Progenitor cell of endocrine pancreas (in vitro differentiated cells): Measurements from ENCODE around the gene DOHH. TPM values are rescaled to one million over a fixed set of nuclear protein-coding genes. Genes with fewer than 3 reads are reported as not detected.

Experiments used
- DNase-seq: peaks from one replicate; pipeline ENCODE4 v3.0.0; 2021; ENCODE audit warnings: low spot score; ENCODE audit not compliant: unreplicated experiment
- H3K27ac Mint-ChIP-seq: 2 replicates; pipeline ENCODE4 v1.8.0; 2021; ENCODE audit warnings: mild to moderate bottlenecking, moderate library complexity, mixed read lengths
- H3K27me3 Mint-ChIP-seq: 2 replicates; pipeline ENCODE4 v1.8.0; 2021; ENCODE audit warnings: mixed read lengths
- H3K36me3 Mint-ChIP-seq: 2 replicates; pipeline ENCODE4 v1.8.0; 2022; ENCODE audit warnings: mixed read lengths; ENCODE audit not compliant: insufficient read depth
- H3K4me1 Mint-ChIP-seq: 2 replicates; pipeline ENCODE4 v1.8.0; 2021; ENCODE audit warnings: low read depth, mixed read lengths
- H3K4me3 Mint-ChIP-seq: 2 replicates; pipeline ENCODE4 v1.8.0; 2021; ENCODE audit warnings: low read depth, mild to moderate bottlenecking, moderate library complexity, mixed read lengths
- H3K9me3 Mint-ChIP-seq: 2 replicates; pipeline ENCODE4 v1.8.0; 2021; ENCODE audit warnings: low read depth, mixed read lengths
- total RNA-seq: library from RNA; stranded (reverse); gene quantifications from 2 replicates; pipeline ENCODE4 v1.2.1, GENCODE V29; 2021
- TF ChIP-seq, protein P1 (sequence below): fragments of 200-600 bp; sonication (generic); IDR thresholded peaks from one replicate; pipeline ENCODE4 v1.5.0; 2021; ENCODE audit warnings: antibody characterized with exemption, mild to moderate bottlenecking; ENCODE audit not compliant: unreplicated experiment

The DOHH gene
- total RNA-seq, 1 donor from 2014 or later = 9.9 TPM

DNA sequence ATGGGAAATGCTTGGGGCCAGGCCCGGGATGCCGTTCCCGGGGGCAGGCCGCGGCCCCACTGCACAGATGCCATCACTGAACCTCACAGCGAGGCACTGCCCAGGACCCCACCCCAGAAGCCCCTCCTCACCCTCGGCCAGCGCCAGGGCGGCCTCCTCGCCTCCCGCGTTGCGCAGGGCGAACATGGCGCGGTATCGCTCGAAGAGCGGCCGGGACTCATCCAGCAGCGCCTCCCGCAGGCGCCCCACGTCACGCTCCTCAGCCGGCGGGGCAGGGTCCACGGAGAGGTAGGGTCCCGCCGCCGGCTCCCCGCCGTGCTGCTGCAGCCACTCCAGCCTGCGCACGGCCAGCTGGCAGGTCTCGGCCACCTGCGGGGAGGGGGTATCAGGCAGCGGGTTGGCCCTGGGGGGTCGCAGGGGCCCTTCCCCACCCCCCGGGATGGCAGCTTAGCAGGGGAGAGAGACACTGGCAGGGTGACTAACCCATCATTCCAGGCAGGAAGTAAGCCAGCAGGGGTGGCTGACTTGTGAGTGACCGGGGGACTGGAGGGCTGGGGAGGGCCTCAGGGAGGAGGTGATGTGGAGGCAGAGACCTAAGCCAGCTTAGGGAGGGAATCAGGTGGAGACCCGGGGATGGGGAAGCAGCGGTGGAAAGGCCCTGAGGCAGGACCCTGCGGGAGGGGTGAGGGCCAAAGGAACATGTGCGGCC, 8.2 kb downstream of the DOHH start:
- no peak overlapping the region for H3K27ac Mint-ChIP-seq
- H3K36me3 Mint-ChIP-seq = peaks cover 11% of the 10 kb centered on the region
- H3K27me3 Mint-ChIP-seq = no peaks in the 10 kb centered on the region
- TF ChIP-seq, protein P1, sequence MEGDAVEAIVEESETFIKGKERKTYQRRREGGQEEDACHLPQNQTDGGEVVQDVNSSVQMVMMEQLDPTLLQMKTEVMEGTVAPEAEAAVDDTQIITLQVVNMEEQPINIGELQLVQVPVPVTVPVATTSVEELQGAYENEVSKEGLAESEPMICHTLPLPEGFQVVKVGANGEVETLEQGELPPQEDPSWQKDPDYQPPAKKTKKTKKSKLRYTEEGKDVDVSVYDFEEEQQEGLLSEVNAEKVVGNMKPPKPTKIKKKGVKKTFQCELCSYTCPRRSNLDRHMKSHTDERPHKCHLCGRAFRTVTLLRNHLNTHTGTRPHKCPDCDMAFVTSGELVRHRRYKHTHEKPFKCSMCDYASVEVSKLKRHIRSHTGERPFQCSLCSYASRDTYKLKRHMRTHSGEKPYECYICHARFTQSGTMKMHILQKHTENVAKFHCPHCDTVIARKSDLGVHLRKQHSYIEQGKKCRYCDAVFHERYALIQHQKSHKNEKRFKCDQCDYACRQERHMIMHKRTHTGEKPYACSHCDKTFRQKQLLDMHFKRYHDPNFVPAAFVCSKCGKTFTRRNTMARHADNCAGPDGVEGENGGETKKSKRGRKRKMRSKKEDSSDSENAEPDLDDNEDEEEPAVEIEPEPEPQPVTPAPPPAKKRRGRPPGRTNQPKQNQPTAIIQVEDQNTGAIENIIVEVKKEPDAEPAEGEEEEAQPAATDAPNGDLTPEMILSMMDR = no peak
- H3K4me1 Mint-ChIP-seq = no peaks in the 10 kb centered on the region
- no peak overlapping the region for H3K4me3 Mint-ChIP-seq
- H3K9me3 Mint-ChIP-seq = no peaks in the 10 kb centered on the region
- no peak for DNase-seq

DNA sequence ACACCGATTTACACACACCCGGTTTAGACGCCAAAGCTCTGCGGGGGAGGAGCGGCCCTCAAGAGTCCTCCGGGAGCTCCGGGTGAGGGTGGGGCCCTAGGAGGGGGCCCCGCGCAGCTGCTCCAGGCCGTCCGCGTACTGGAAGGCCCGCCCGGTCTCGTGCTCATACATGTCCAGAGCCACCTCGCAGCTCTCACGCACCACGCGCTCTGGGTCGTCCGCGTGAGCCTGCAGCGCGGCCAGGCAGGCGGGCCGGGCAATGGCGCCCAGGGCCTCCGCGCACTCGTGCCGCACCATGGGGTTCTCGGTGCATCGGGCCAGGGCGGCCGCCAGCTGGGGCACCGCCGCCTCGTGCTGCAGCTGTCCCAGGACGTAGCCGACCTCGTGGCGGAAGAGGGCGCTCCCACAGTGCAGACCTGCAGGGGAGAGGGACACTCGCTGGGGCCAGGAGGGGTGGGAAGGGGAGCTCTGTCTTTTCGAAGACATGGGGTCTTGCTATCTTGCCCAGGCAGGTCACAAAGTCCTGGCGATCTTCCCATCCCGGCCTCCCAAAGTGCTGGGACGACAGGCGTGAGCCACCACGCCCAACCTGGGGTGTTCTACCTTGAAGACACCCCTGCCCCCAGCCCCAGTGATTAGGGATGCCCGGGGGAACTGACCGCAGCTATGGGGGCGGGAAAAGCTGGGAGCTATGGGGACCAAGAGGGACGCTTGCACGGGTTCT, 8.9 kb downstream of the DOHH start:
- Mint-ChIP-seq H3K36me3 (peaks cover 13% of the 10 kb centered on the region), H3K27ac (no peak overlapping the region), H3K4me3 (no peak overlapping the region), H3K4me1 (no peaks in the 10 kb centered on the region), H3K27me3 (no peaks in the 10 kb centered on the region), H3K9me3 (no peaks in the 10 kb centered on the region)
- TF ChIP-seq, protein P1 = no peak
- DNase-seq = no peak

DNA sequence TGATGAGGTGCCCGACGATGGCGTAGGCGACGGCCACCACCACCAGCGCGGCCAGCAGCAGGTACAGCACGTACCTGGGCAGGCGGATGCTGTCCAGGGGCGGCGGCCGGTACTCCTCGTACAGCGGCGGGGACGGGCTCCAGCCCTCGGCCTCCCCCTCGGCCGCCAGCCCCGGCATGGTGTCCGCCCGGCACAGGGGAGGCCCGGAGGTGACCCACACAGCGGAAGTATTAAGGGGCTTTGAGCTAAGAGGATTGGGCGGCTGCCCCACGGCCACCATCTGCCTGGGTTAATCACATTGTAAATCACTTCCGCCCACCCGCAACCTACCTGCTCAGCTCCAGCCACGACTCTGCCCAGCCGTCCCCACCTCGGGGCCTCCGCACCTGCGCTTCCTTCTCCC, 17.2 kb downstream of the DOHH start, which contains the start of gene SMIM44:
Gene SMIM44, minus strand, starts transcription at position 216 of the 403 bp plus-strand sequence. Its CDS starts 38 bp downstream, at position 178.
- TF ChIP-seq, protein P1 = no peak
- no peaks in the 10 kb centered on the region for H3K9me3 Mint-ChIP-seq
- peaks cover 6% of the 10 kb centered on the region for H3K27me3 Mint-ChIP-seq
- DNase-seq = no peak
- H3K36me3 Mint-ChIP-seq = peaks cover 6% of the 10 kb centered on the region
- no peak within 1 kb of the TSS for H3K4me3 Mint-ChIP-seq
- H3K27ac Mint-ChIP-seq = no peak within 1 kb of the TSS
- peaks cover 4% of the 10 kb centered on the region for H3K4me1 Mint-ChIP-seq

DNA sequence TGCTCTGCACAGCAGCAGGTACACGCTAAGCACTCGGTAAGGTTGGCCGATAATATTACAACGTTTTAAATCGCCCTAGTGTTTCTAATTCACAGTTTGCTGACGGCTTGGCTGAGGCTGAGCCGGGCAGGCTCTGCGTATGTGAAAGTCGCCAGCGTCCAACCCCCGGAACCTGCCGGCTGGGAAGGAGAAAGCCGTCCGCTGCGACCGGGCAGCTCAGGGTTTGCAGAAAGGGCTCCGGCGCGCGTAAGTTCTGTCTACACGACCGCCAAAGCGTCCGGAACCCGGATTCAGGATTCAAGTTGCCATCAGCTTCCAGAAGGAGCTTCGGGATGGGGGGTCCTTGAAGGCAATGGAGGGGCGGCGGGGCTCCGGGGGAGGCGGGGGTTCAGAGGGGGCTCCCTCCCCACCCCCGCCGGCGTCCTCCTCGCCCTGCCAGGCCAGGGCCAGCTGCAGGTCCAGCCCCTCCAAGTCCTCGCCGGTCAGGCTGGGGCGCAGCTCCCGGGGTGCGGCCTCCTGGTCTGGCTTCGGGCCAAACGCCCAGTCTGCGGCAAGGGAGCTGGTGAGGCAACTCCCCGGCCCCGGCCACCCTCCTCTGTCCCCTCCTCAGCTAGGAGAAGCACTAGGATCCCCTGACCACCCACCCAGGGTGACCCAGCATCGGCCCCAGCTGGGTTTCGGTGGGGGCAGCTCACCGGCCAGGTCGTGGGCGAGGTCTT, 17.8 kb downstream of the DOHH start:
- Mint-ChIP-seq H3K27ac (no peak overlapping the region), H3K4me3 (no peak overlapping the region), H3K36me3 (peaks cover 2% of the 10 kb centered on the region), H3K4me1 (peaks cover 4% of the 10 kb centered on the region), H3K27me3 (peaks cover 6% of the 10 kb centered on the region), H3K9me3 (no peaks in the 10 kb centered on the region)
- TF ChIP-seq, protein P1 = no peak
- no peak for DNase-seq
